HG03575 (cell line): ENCODE results near the gene ETNK1.
"Not testable (repeated sequence)": the region's sequence is repeated elsewhere in the genome, so short reads cannot be mapped to it uniquely, and the experiment has no call there.

Experiments used
- ATAC-seq: cut with Tn5 transposase; IDR thresholded peaks from one replicate; pipeline ENCODE4 v1.9.1; 2021; ENCODE audit not compliant: unreplicated experiment, insufficient number of reproducible peaks, low FRiP score; ENCODE audit errors: extremely low read depth

ETNK1 gene

GRCh38 chr12:22677781-22678574 is 53.0 kb downstream of the ETNK1 start:
- no peak for ATAC-seq

GRCh38 chr12:22682663-22683062 is 57.7 kb downstream of the ETNK1 start:
- ATAC-seq: no peak

- no peak for ATAC-seq
Observed at GRCh38 chr12:22683131-22683530, 58.2 kb downstream of the ETNK1 start.

GRCh38 chr12:22684140-22685118 is 59.5 kb downstream of the ETNK1 start:
- no peak for ATAC-seq

- no peak for ATAC-seq
Observed at GRCh38 chr12:22686193-22686592, 61.2 kb downstream of the ETNK1 start.

- peak; percentile 52 for ATAC-seq
Observed at GRCh38 chr12:22687361-22688076, 62.5 kb downstream of the ETNK1 start.

GRCh38 chr12:22689876-22690275 is 64.9 kb downstream of the ETNK1 start:
- ATAC-seq: no peak

GRCh38 chr12:22691319-22691718 is 66.3 kb downstream of the ETNK1 start:
- ATAC-seq: no peak

GRCh38 chr12:22692467-22692866 is 67.5 kb downstream of the ETNK1 start:
- not testable (repeated sequence) for ATAC-seq

- no peak for ATAC-seq
Observed at GRCh38 chr12:22692964-22693555, 68.1 kb downstream of the ETNK1 start.

GRCh38 chr12:22698576-22698975 is 73.6 kb downstream of the ETNK1 start:
- ATAC-seq: no peak

- not testable (repeated sequence) for ATAC-seq
Observed at GRCh38 chr12:22699705-22700104, 74.7 kb downstream of the ETNK1 start.

GRCh38 chr12:22700106-22700505 is 75.1 kb downstream of the ETNK1 start:
- ATAC-seq: no peak

- not testable (repeated sequence) for ATAC-seq
Observed at GRCh38 chr12:22701216-22701809, 76.3 kb downstream of the ETNK1 start.

- no peak for ATAC-seq
Observed at GRCh38 chr12:22702690-22703089, 77.7 kb downstream of the ETNK1 start.

GRCh38 chr12:22709292-22709691 is 84.3 kb downstream of the ETNK1 start:
- no peak for ATAC-seq

GRCh38 chr12:22712083-22712482 is 87.1 kb downstream of the ETNK1 start:
- ATAC-seq: no peak

- no peak for ATAC-seq
Observed at GRCh38 chr12:22715254-22715653, 90.3 kb downstream of the ETNK1 start.

GRCh38 chr12:22719745-22720144 is 94.8 kb downstream of the ETNK1 start:
- ATAC-seq: no peak
